AG09309 (cell line): ENCODE data around the gene TBX5.
A peak's percentile ranks its signal among the peaks of the same experiment; 100 is the strongest.

Experiments
- DNase-seq: peaks from one replicate; pipeline ENCODE4 v3.0.0-alpha.2; 2010; ENCODE audit warnings: low read depth
- H3K4me3 ChIP-seq: 2 replicates; pipeline ENCODE4 v1.5.1; 2011; ENCODE audit warnings: mild to moderate bottlenecking, low read depth, low read length, moderate library complexity; ENCODE audit not compliant: control insufficient read depth
- TF ChIP-seq, protein P1 (sequence below): IDR thresholded peaks from 2 replicates; pipeline ENCODE4 v1.5.1; 2011; ENCODE audit warnings: mild to moderate bottlenecking, low read depth, low read length, inconsistent platforms; ENCODE audit not compliant: insufficient read depth, control insufficient read depth; ENCODE audit errors: missing control alignments

TBX5 gene

DNA sequence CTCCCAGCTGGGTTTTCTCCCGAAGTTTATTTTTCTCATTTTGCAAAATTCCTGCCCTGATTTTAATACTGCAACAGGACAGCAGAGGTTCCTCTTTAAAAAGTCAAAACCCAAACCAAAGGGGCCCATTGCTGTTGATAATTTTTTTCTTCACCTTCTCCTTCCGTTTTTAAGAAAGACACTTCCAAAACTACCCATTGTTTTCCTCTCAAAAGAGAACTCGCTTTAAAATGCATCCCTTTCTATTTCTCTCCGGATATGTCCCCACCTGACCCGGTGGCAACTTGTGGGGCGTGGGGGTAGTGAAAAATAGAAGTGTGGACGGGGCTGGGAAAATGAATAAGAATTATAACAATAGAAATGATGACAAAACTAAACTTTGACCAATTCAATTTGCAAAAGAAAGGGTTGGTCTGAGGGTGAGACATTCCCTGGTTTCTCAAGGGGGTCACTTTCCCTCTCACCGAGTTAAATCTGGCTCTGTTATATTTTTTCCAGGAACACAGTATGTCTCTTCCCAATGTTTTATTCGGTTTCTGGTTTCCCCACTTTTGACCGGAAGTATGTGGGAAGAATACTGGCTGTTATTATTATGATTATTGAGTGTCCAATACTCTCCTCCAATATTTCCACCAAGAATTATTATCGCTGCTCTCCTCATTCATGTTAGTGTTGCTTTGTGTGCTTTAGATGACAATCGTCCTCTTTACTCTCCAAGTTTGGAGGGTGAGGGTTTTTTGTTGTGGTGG is 4.1 kb upstream of the TBX5 start:
- H3K4me3 ChIP-seq = peak overlapping the region; percentile 78
- no peak for DNase-seq
- TF ChIP-seq, protein P1, sequence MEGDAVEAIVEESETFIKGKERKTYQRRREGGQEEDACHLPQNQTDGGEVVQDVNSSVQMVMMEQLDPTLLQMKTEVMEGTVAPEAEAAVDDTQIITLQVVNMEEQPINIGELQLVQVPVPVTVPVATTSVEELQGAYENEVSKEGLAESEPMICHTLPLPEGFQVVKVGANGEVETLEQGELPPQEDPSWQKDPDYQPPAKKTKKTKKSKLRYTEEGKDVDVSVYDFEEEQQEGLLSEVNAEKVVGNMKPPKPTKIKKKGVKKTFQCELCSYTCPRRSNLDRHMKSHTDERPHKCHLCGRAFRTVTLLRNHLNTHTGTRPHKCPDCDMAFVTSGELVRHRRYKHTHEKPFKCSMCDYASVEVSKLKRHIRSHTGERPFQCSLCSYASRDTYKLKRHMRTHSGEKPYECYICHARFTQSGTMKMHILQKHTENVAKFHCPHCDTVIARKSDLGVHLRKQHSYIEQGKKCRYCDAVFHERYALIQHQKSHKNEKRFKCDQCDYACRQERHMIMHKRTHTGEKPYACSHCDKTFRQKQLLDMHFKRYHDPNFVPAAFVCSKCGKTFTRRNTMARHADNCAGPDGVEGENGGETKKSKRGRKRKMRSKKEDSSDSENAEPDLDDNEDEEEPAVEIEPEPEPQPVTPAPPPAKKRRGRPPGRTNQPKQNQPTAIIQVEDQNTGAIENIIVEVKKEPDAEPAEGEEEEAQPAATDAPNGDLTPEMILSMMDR = no peak

DNA sequence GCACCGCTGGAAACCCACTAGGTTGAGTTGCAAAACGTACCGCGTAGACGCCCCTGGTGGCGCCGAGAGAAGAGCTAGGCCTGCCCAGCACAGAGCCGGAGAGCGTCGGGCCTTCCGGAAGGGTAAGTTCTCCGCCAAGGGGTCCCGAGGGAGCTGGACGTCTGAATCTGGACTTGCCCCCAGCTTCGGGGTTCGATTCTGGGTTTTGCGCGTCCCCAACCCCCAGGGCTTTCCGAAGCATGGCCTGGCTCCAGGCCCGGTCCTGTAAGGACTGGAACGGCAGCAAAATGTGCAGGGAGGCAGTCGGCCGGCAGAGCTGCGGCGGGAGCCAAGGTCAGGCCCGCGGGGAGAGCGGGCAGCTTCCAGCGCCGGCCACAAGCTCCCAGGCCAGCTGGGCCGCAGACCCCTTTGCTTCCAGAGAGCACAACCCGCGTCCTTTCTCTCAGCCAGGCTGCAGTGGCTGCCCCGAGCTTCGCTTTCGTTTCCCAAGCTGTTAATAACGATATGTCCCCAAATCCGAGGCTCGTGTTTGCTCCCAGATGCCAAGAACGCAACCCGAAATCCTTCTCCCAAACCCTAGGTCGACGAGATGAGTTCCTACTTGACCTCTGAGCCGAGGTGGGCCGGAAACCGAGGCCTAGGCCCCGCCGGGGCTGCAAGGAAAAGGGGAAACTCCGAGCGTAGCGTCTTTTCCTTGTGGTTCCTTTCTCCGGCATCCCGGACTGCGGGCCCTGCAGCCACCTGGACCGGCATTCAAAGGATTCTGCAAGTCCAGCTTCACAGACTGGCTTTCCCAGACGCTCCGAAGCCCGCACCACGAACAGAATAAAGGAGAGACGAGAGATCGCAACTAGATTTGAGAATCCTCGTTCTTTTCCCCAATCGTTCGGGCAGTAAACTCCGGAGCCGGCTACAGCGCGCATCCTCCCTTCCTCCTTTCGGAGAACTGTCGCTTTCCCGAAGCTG is 3.2 kb upstream of the TBX5 start:
- peak overlapping the region; percentile 78 for H3K4me3 ChIP-seq
- TF ChIP-seq, protein P1 = peak; percentile 20
- DNase-seq = no peak

DNA sequence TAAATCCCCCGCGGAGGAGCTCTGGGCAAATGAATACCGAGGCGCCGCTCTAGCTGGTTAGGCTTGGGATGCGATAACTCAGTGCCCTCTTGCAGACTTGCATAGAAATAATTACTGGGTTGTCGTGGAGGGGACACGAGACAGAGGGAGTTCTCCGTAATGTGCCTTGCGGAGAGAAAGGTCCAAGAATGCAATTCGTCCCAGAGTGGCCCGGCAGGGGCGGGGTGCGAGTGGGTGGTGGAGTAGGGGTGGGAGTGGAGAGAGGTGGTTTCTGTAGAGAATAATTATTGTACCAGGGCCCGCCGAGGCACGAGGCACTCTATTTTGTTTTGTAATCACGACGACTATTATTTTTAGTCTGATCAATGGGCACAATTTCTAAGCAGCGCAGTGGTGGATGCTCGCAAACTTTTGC is 2.5 kb upstream of the TBX5 start:
- DNase-seq = no peak
- peak overlapping the region; percentile 78 for H3K4me3 ChIP-seq
- TF ChIP-seq, protein P1 = no peak

DNA sequence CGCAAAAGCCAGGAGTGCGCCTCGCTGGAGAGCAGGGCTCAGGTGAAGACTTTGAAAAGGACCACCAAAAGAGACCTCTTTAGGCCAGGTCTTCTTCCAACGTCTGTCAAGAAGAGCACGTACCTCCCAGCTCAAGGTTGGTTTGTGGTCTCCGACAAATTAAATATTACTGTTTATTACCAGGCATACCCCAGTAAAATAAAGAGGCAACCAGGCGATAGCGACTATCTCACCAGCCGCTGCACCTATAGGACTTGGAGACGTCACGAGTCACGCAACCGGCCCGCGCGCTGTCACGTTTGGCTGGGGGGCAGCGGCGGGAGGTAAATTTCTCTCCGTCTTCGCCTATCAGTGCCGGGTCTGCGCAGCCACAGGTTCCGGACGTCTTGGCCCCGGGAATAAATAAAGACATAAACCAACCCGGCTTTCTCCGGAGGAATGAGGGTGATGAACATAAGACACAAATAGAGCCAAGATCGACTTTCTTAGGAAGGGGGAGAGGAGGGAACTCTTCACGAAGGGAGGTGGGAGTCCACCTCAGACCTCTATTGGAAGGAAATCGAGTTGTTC is 2.0 kb upstream of the TBX5 start:
- no peak for DNase-seq
- TF ChIP-seq, protein P1 = no peak
- H3K4me3 ChIP-seq = peak overlapping the region; percentile 78

DNA sequence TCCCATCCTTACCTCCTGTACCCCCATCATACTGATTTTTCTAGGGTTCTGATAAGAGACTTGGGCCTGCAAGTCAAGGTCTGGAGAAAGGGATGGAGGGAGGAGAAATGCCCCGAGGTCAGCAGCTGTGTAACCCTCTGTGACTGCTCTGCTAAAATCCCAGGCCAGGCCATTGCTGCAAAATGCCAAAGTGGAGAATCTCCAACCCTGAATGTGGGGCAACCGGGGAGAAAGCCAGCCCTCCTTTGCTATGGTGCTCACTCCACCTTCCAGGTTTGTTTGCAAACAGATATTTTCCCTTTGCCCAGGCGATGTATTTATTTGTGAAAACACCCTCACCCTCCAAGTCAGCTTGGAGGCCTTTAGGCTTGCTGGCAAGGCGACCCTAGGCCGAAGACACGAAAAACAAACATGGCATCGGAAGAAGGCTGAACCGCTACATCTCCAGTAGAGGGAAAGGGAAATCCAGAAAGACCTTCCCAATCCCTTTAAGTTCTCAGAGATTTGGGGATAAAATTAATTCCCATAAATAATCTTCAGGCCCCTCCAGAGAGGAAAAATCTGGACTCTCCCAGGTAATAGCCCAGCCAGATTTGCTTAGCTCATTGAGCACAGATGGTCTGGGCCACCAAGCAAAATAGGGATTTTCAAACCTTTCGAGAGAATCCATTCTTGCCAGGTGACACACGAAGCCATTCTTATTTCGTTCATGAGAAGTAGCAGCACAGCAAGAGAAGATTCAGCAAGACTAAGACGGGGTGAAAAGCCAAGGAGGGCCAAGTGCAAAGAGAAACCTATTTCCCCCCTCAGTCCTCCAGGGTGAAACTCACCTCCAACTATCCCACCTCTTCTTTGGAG is 1.3 kb upstream of the TBX5 start:
- no peak for DNase-seq
- peak overlapping the region; percentile 78 for H3K4me3 ChIP-seq
- TF ChIP-seq, protein P1 = no peak
